ENCODE results near the gene CFAP20DC.

DNA sequence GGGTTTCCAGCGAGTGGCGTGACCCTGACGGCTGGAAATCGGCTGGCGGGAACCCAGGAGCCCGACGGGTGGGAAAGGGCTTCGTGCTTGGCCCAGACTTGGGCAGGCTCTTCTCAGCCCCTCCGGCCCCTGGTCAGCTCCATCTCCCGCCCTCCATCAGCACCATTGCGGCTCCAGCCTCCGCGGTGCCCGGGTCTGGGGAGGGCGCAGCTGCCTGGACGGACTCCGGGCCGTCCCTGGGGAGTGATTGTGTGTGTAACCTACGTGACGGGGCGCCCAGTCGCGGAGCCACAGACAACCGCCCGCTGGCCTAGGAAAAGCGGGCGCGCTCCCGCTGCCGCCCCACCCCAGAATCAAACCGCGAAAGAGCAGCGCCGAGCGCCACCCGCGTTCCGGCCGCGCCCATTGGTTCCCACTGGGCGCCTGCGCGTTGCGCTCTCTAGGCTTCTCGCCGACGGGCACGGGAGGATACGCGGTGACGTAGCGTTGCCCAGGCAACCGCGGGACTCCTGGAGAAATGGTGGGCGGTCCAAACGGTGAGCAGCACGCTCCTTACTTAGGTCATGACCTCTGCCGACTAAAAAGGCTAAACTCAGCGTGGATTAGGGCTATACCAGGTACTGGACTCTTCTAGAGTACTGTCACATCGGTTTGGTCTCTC is at the start of gene CFAP20DC:
- TF ChIP-seq, protein P1, sequence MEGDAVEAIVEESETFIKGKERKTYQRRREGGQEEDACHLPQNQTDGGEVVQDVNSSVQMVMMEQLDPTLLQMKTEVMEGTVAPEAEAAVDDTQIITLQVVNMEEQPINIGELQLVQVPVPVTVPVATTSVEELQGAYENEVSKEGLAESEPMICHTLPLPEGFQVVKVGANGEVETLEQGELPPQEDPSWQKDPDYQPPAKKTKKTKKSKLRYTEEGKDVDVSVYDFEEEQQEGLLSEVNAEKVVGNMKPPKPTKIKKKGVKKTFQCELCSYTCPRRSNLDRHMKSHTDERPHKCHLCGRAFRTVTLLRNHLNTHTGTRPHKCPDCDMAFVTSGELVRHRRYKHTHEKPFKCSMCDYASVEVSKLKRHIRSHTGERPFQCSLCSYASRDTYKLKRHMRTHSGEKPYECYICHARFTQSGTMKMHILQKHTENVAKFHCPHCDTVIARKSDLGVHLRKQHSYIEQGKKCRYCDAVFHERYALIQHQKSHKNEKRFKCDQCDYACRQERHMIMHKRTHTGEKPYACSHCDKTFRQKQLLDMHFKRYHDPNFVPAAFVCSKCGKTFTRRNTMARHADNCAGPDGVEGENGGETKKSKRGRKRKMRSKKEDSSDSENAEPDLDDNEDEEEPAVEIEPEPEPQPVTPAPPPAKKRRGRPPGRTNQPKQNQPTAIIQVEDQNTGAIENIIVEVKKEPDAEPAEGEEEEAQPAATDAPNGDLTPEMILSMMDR (IDR thresholded peaks at IDR 0.05; ENCODE audit: low read depth, low read length, poor library complexity, severe bottlenecking): no peak
- TF ChIP-seq EZH2phosphoT487 (IDR thresholded peaks at IDR 0.05; ENCODE audit: borderline replicate concordance, low read length): no peak
